Endothelial cell of umbilical vein (primary cell): ENCODE data around the gene PAM16. TPM values are rescaled to one million over a fixed set of nuclear protein-coding genes. Genes with fewer than 3 reads are reported as not detected.

Experiments
- BruUV-seq: library from RNA; stranded (reverse); fragments of 400-500 nt; replicated peaks from 2 replicates; lab custom pipeline; 2021; lab: Mats Ljungman, UMichigan
- CTCF ChIA-PET: fragments of 300-600, 350-600 bp; sonication (Branson Sonifier 250); formaldehyde crosslinking; loops from one replicate; lab custom pipeline; 2021; ENCODE audit warnings: antibody characterized with exemption, inconsistent platforms; lab: Charles Lee
- POLR2A ChIA-PET: fragments of 300-600, 350-600 bp; sonication (Branson Sonifier 250); formaldehyde crosslinking; loops from one replicate; lab custom pipeline; 2021; ENCODE audit warnings: antibody characterized with exemption, inconsistent platforms; lab: Charles Lee
- DNase-seq: peaks from one replicate; pipeline ENCODE4 v3.0.0-alpha.2; 2011; ENCODE audit warnings: low read depth, low spot score
- FAIRE-seq: peaks from 2 replicates; lab custom pipeline; 2011; peaks lifted over from hg19 to GRCh38; lab: Jason Lieb, UNC
- H2AFZ ChIP-seq: 2 replicates; pipeline ENCODE4 v1.6.0; 2012; ENCODE audit warnings: low read depth, low read length, control low read depth, inconsistent platforms
- H3K27ac ChIP-seq: 2 replicates; pipeline ENCODE4 v1.5.1; 2011; ENCODE audit warnings: low read depth, mild to moderate bottlenecking, control low read depth, low read length, moderate library complexity; ENCODE audit not compliant: insufficient read depth
- H3K27me3 ChIP-seq, 2 experiments: 2 replicates each; pipeline versions ENCODE4 v1.6.0 to v1.6.1; 2011; ENCODE audit warnings: low read length in 2 of 2, mixed read lengths in 1 of 2; ENCODE audit not compliant: control insufficient read depth in 2 of 2, insufficient read depth in 2 of 2
- H3K36me3 ChIP-seq, 2 experiments: 2 replicates in 1 of 2; 3 replicates in 1 of 2; pipeline ENCODE4 v1.5.1; 2011; ENCODE audit warnings: low read length in 2 of 2, mild to moderate bottlenecking in 1 of 2, moderate library complexity in 1 of 2; ENCODE audit not compliant: control insufficient read depth in 2 of 2, insufficient read depth in 2 of 2; ENCODE audit errors: extremely low read depth in 1 of 2
- H3K4me1 ChIP-seq: 3 replicates; pipeline ENCODE4 v1.5.1; 2011; ENCODE audit warnings: mild to moderate bottlenecking, low read length; ENCODE audit not compliant: control insufficient read depth, insufficient read depth; ENCODE audit errors: extremely low read depth
- H3K4me2 ChIP-seq: 2 replicates; pipeline ENCODE4 v1.6.1; 2011; ENCODE audit warnings: low read length, control low read depth, mixed read lengths; ENCODE audit not compliant: insufficient read depth
- H3K4me3 ChIP-seq, 3 experiments: fragments of 200-600 bp in 1 of 3; sonication (generic), shearing (Covaris generic) in 1 of 3; replicated peaks in 1 of 3; 2 replicates each; pipeline ENCODE4 v1.5.1; 2011 to 2016; ENCODE audit warnings: control low read depth in 3 of 3, low read length in 3 of 3, mild to moderate bottlenecking in 2 of 3, inconsistent platforms in 1 of 3, low read depth in 1 of 3, moderate library complexity in 1 of 3; ENCODE audit not compliant: insufficient read depth in 1 of 3
- H3K79me2 ChIP-seq: 2 replicates; pipeline ENCODE4 v1.6.0; 2012; ENCODE audit warnings: low read length, inconsistent platforms; ENCODE audit not compliant: control insufficient read depth, insufficient read depth
- H3K9ac ChIP-seq: replicated peaks from 2 replicates; pipeline ENCODE3; 2011; ENCODE audit warnings: low read length, control low read depth; ENCODE audit not compliant: insufficient read depth; ENCODE audit errors: extremely low read depth
- H3K9me1 ChIP-seq: replicated peaks from 3 replicates; pipeline ENCODE4 v1.6.0; 2011; ENCODE audit warnings: mild to moderate bottlenecking, low read length; ENCODE audit not compliant: control insufficient read depth, insufficient read depth; ENCODE audit errors: extremely low read depth
- H3K9me3 ChIP-seq: replicated peaks from 2 replicates; pipeline ENCODE4 v1.5.1; 2012; ENCODE audit warnings: low read length, inconsistent platforms; ENCODE audit not compliant: control insufficient read depth, insufficient read depth
- H4K20me1 ChIP-seq: replicated peaks from 2 replicates; pipeline ENCODE3; 2011; ENCODE audit warnings: mild to moderate bottlenecking, low read length; ENCODE audit not compliant: control insufficient read depth, insufficient read depth; ENCODE audit errors: extremely low read depth
- CTCF ChIP-seq, 2 donors: IDR thresholded peaks; 1 replicate in 1 of 2; 2 replicates in 1 of 2; pipeline ENCODE4 v1.5.1; 2011; ENCODE audit warnings: low read length in 2 of 2, mild to moderate bottlenecking in 2 of 2, moderate library complexity in 2 of 2, control low read depth in 1 of 2, inconsistent platforms in 1 of 2, low read depth in 1 of 2; ENCODE audit not compliant: insufficient read depth in 1 of 2; ENCODE audit errors: extremely low read depth in 1 of 2
- EZH2 ChIP-seq: IDR thresholded peaks from 2 replicates; pipeline ENCODE4 v1.6.1; 2012; ENCODE audit warnings: borderline replicate concordance, low read depth, mild to moderate bottlenecking, moderate library complexity, low read length, inconsistent platforms; ENCODE audit not compliant: severe bottlenecking
- FOS ChIP-seq: IDR thresholded peaks from 2 replicates; pipeline ENCODE4 v1.6.1; 2011; ENCODE audit warnings: mild to moderate bottlenecking, low read length, moderate library complexity, borderline replicate concordance; ENCODE audit not compliant: insufficient read depth
- GATA2 ChIP-seq: IDR thresholded peaks from 2 replicates; pipeline ENCODE4 v1.7.0; 2011; ENCODE audit warnings: low read depth, mild to moderate bottlenecking, moderate library complexity, mixed read lengths, low read length; ENCODE audit not compliant: insufficient read length, insufficient read depth
- JUN ChIP-seq: IDR thresholded peaks from 2 replicates; pipeline ENCODE4 v1.6.1; 2011; ENCODE audit warnings: borderline replicate concordance, low read depth; ENCODE audit not compliant: insufficient read length, insufficient read depth
- MAX ChIP-seq: IDR thresholded peaks from 2 replicates; pipeline ENCODE4 v1.6.1; 2011; ENCODE audit not compliant: insufficient read depth, insufficient read length
- MYC ChIP-seq: IDR thresholded peaks from one replicate; pipeline ENCODE4 v1.6.1; 2011; ENCODE audit warnings: mild to moderate bottlenecking, low read depth, low read length
- POLR2A ChIP-seq: IDR thresholded peaks from 2 replicates; pipeline ENCODE4 v1.6.1; 2012; ENCODE audit warnings: low read depth, mild to moderate bottlenecking, control low read depth, low read length
- POLR2AphosphoS5 ChIP-seq: IDR thresholded peaks from 2 replicates; pipeline ENCODE4 v1.6.1; 2012; ENCODE audit warnings: low read depth, mild to moderate bottlenecking, control low read depth, low read length, moderate library complexity; ENCODE audit not compliant: insufficient read depth
- dilution Hi-C: fragments of 300-500 bp; cut with MboI; formaldehyde crosslinking; loops from one replicate; pipeline ENCODE4 v1.15.0; 2019; ENCODE audit warnings: low sequenced_read_pairs; ENCODE audit not compliant: extremely low pct_ligation_motif_present
- intact Hi-C: fragments of 100-400 bp; cut with micrococcal nuclease; formaldehyde crosslinking; loops from one replicate; pipeline ENCODE4 v1.10.0; 2022
- polyA plus RNA-seq, 4 experiments: library from polyadenylated mRNA; depleted of rRNA in 3 of 4; stranded (reverse) in 3 of 4; unstranded in 1 of 4; fragments of >200 nt; gene quantifications; 2 replicates each; pipeline versions ENCODE4 v1.2.1 to v1.2.3, GENCODE V29; 2011 to 2012; ENCODE audit warnings: missing spikeins in 1 of 4
- total RNA-seq: library from RNA; stranded (reverse); gene quantifications from 2 replicates; pipeline ENCODE4 v1.2.3, GENCODE V29; 2021

PAM16 gene
- total and polyA plus RNA-seq, 2 donors (not counting 3 experiments of a cell fraction or from before 2014, with no cell fraction given) = 40.0 to 67.2 TPM

- Histone ChIP-seq H3K36me3 (no peaks in the 10 kb centered on the region), H3K4me3 (no peak overlapping the region), H3K27ac (no peak overlapping the region), H3K4me1 (peaks cover 15% of the 10 kb centered on the region), H3K27me3 (no peaks in the 10 kb centered on the region), H3K9ac (no peak overlapping the region), H3K4me2 (no peak overlapping the region), H3K79me2 (no peaks in the 10 kb centered on the region), H4K20me1 (no peaks in the 10 kb centered on the region), H3K9me3 (no peaks in the 10 kb centered on the region), H2AFZ (no peak overlapping the region), H3K9me1 (no peaks in the 10 kb centered on the region)
- FAIRE-seq = no peak
- TF ChIP-seq POLR2A (no peak), FOS (no peak)
- ChIA-PET CTCF (interaction anchor here (1.0 to 4.3 kb wide), 3 partner anchors 14 to 30 kb away, joined by 3 to 23 read pairs (median 5); no protein-coding TSS in a partner anchor), POLR2A (no interaction called here)
- DNase-seq = no peak
- intact Hi-C loops (no loop called here), dilution Hi-C loops (no loop called here)
- BruUV-seq = no TSS peak
Observed at GRCh38 chr16:4303973-4304372, 47.1 kb downstream of the PAM16 start.

- intact Hi-C loops (no loop called here), dilution Hi-C loops (no loop called here)
- FAIRE-seq = no peak
- TF ChIP-seq EZH2 (no peak), CTCF (IDR thresholded peaks at IDR 0.05; ENCODE audit: extremely low read depth in 1 of 2, insufficient read depth in 1 of 2, low read depth in 1 of 2, low read length in 2 of 2) (no peak), POLR2A (no peak), JUN (no peak), GATA2 (no peak), MAX (no peak), MYC (no peak), FOS (no peak), POLR2AphosphoS5 (no peak)
- Histone ChIP-seq H3K79me2 (no peaks in the 10 kb centered on the region), H3K27me3 (no peaks in the 10 kb centered on the region), H3K27ac (no peak overlapping the region), H2AFZ (no peak overlapping the region), H3K9ac (no peak overlapping the region), H3K9me1 (no peaks in the 10 kb centered on the region), H3K36me3 (no peaks in the 10 kb centered on the region), H3K4me3 (no peak overlapping the region), H4K20me1 (no peaks in the 10 kb centered on the region), H3K4me2 (no peak overlapping the region), H3K4me1 (peaks cover 14% of the 10 kb centered on the region), H3K9me3 (no peaks in the 10 kb centered on the region)
- DNase-seq = no peak
- ChIA-PET POLR2A (interaction anchor here (0.7 kb wide), 1 partner anchor 49 kb away, joined by 3 read pairs; the partner anchor contains the start of gene PAM16), CTCF (interaction anchor here (1.7 to 6.0 kb wide), 2 partner anchors 8 to 13 kb away, joined by 7 to 58 read pairs; no protein-coding TSS in a partner anchor)
- BruUV-seq = no TSS peak
Observed at GRCh38 chr16:4301968-4302367, 49.2 kb downstream of the PAM16 start.
